Peyer's patch (tissue), 4 donors: ENCODE results near the gene MST1. TPM values are rescaled to one million over a fixed set of nuclear protein-coding genes. Genes with fewer than 3 reads are reported as not detected.

Experiments
- DNase-seq, 3 donors: peaks; one replicate each; pipeline ENCODE4 v3.0.0-alpha.2; 2017 to 2019
- H3K27ac ChIP-seq, 4 donors: fragments of 200-600 bp; sonication (generic); one replicate each; pipeline ENCODE4 v1.5.1; 2016 to 2019
- H3K27me3 ChIP-seq, 2 donors: fragments of 200-600 bp; sonication (generic); one replicate each; pipeline ENCODE4 v1.5.1; 2019
- H3K36me3 ChIP-seq, 3 donors: fragments of 200-600 bp; sonication (generic); one replicate each; pipeline ENCODE4 v1.5.1; 2016 to 2019
- H3K4me1 ChIP-seq, 4 donors: fragments of 200-600 bp; sonication (generic); one replicate each; pipeline ENCODE4 v1.5.1; 2016 to 2019
- H3K4me3 ChIP-seq, 4 donors: fragments of 200-600 bp; sonication (generic); 1 replicate in 3 of 4; 2 replicates in 1 of 4; pipeline ENCODE4 v1.5.1; 2016 to 2019; ENCODE audit warnings: mild to moderate bottlenecking in 1 of 4
- H3K9me3 ChIP-seq, 4 donors: fragments of 200-600 bp; sonication (generic); one replicate each; pipeline ENCODE4 v1.5.1; 2016 to 2019; ENCODE audit warnings: mild to moderate bottlenecking in 1 of 4
- CTCF ChIP-seq, 6 experiments: fragments of 450-650 bp in 4 of 6; fragments of 200-600 bp in 2 of 6; sonication (generic) in 1 of 6; IDR thresholded peaks; one replicate each; pipeline ENCODE4 v1.5.1; 2017 to 2019; ENCODE audit warnings: antibody characterized with exemption in 6 of 6, mild to moderate bottlenecking in 3 of 6, moderate library complexity in 1 of 6
- POLR2A ChIP-seq, 2 donors: fragments of 450-650 bp; IDR thresholded peaks; one replicate each; pipeline ENCODE4 v1.5.1; 2017; ENCODE audit warnings: antibody characterized with exemption in 2 of 2, mild to moderate bottlenecking in 2 of 2, moderate library complexity in 2 of 2
- total RNA-seq, 4 donors: library from RNA; depleted of rRNA; stranded (reverse); fragments of >200 nt; gene quantifications; one replicate each; pipeline ENCODE4 v1.1.0, GENCODE V29; 2016

The MST1 gene
- total RNA-seq, 4 donors from 2014 or later = 52.0 to 156 (median 93.3) TPM

GRCh38 chr3:49713336-49714105, 24.2 kb upstream of the MST1 start:
- no peak for TF ChIP-seq POLR2A (IDR thresholded peaks at IDR 0.05)
- no peak for TF ChIP-seq CTCF (IDR thresholded peaks at IDR 0.05)
- no peaks in the 10 kb centered on the region for H3K9me3 ChIP-seq
- H3K4me3 ChIP-seq = no peak overlapping the region
- H3K36me3 ChIP-seq = peaks cover 0 to 37% (median 0%) of the 10 kb centered on the region in 3 donors
- peaks cover 0 to 5% (median 0%) of the 10 kb centered on the region in 4 donors for H3K4me1 ChIP-seq
- no peaks in the 10 kb centered on the region for H3K27me3 ChIP-seq
- no peak overlapping the region for H3K27ac ChIP-seq
- peak in 1 of 3 donors; percentile 36 for DNase-seq

GRCh38 chr3:49712631-49713317, 23.5 kb upstream of the MST1 start:
- Histone ChIP-seq H3K4me3 (no peak overlapping the region), H3K36me3 (peaks cover 0 to 37% (median 0%) of the 10 kb centered on the region in 3 donors), H3K27me3 (no peaks in the 10 kb centered on the region), H3K9me3 (no peaks in the 10 kb centered on the region), H3K27ac (no peak overlapping the region), H3K4me1 (no peaks in the 10 kb centered on the region)
- DNase-seq = peak in 1 of 3 donors; percentile 49
- TF ChIP-seq CTCF (IDR thresholded peaks at IDR 0.05) = no peak
- TF ChIP-seq POLR2A (IDR thresholded peaks at IDR 0.05) = no peak

- no peak for DNase-seq
- no peak overlapping the region for H3K4me3 ChIP-seq
- H3K9me3 ChIP-seq = no peaks in the 10 kb centered on the region
- H3K4me1 ChIP-seq = no peaks in the 10 kb centered on the region
- H3K27me3 ChIP-seq = no peaks in the 10 kb centered on the region
- peaks cover 0 to 37% (median 0%) of the 10 kb centered on the region in 3 donors for H3K36me3 ChIP-seq
- H3K27ac ChIP-seq = no peak overlapping the region
- TF ChIP-seq POLR2A (IDR thresholded peaks at IDR 0.05) (no peak), CTCF (IDR thresholded peaks at IDR 0.05) (no peak)
Observed at GRCh38 chr3:49712166-49712565, 22.9 kb upstream of the MST1 start.

GRCh38 chr3:49711489-49711888, 22.2 kb upstream of the MST1 start:
- Histone ChIP-seq H3K9me3 (no peaks in the 10 kb centered on the region), H3K4me1 (no peaks in the 10 kb centered on the region), H3K36me3 (peaks cover 0 to 41% (median 0%) of the 10 kb centered on the region in 3 donors), H3K4me3 (no peak overlapping the region), H3K27ac (no peak overlapping the region), H3K27me3 (no peaks in the 10 kb centered on the region)
- no peak for DNase-seq
- TF ChIP-seq CTCF (IDR thresholded peaks at IDR 0.05) = no peak
- no peak for TF ChIP-seq POLR2A (IDR thresholded peaks at IDR 0.05)

- DNase-seq = no peak
- Histone ChIP-seq H3K4me1 (no peaks in the 10 kb centered on the region), H3K4me3 (no peak overlapping the region), H3K27me3 (no peaks in the 10 kb centered on the region), H3K9me3 (no peaks in the 10 kb centered on the region), H3K36me3 (peaks cover 0 to 44% (median 0%) of the 10 kb centered on the region in 3 donors), H3K27ac (no peak overlapping the region)
- TF ChIP-seq CTCF (IDR thresholded peaks at IDR 0.05) (no peak), POLR2A (IDR thresholded peaks at IDR 0.05) (no peak)
Observed at GRCh38 chr3:49709852-49710251, 20.6 kb upstream of the MST1 start.
